HTR-8/SVneo (cell line): ENCODE measurements around the gene ZBTB39.
A peak's percentile ranks its signal among the peaks of the same experiment; 100 is the strongest.
"Not testable (repeated sequence)": the region's sequence is repeated elsewhere in the genome, so short reads cannot be mapped to it uniquely, and the experiment has no call there.

Experiments
- DNase-seq: peaks from one replicate; pipeline ENCODE4 v3.0.0; 2011; ENCODE audit warnings: low spot score, mixed read lengths; ENCODE audit not compliant: insufficient read length
- FAIRE-seq: peaks from 2 replicates; lab custom pipeline; 2011; peaks lifted over from hg19 to GRCh38; lab: Jason Lieb, UNC

Gene ZBTB39, protein sequence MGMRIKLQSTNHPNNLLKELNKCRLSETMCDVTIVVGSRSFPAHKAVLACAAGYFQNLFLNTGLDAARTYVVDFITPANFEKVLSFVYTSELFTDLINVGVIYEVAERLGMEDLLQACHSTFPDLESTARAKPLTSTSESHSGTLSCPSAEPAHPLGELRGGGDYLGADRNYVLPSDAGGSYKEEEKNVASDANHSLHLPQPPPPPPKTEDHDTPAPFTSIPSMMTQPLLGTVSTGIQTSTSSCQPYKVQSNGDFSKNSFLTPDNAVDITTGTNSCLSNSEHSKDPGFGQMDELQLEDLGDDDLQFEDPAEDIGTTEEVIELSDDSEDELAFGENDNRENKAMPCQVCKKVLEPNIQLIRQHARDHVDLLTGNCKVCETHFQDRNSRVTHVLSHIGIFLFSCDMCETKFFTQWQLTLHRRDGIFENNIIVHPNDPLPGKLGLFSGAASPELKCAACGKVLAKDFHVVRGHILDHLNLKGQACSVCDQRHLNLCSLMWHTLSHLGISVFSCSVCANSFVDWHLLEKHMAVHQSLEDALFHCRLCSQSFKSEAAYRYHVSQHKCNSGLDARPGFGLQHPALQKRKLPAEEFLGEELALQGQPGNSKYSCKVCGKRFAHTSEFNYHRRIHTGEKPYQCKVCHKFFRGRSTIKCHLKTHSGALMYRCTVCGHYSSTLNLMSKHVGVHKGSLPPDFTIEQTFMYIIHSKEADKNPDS

DNA sequence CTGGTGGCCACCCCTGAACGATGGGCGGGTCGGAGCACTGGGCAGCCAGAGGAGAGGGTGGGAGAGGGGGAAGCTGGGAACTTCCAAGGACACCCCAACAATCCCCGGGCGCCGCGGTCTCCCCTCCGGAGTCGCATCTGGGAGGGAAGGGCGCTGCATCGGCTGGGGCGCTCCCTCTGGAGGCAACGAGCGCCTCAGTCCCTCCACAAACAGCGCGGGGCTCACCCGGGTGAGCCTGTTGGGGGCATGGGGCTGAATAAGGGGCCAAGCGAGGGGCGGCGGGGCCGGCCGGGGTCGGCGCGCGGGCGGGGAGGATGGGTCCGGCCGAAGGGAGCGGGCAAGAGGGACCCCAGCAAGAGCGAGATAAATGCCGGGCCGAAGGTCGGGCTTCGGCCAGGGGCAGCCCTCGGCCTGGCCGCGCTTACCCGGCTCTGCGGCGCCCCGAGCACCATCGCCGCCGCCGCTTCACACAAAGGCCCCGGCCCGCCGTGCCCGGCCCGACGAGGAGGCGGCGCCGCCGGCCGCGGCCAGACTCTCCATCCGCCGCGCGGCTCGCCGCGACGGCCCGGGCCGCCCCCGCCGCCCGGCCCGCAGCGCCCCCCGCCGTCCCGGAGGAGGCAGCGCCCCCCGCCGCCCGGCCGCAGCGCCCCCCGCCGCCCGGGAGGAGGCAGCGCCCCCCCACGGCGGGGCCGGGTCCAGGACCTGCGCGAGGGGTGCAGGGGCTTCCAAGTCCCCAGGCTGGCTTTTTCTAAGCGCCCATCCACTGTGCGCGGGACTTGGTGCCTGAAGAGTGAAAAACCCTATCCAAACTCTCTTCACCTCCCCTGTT, at the start of gene ZBTB39:
TSS of gene ZBTB39 (minus strand) at position 567 of the 829 bp plus-strand sequence. CDS start 1,629 bp downstream, outside the sequence.
- no peak for FAIRE-seq
- DNase-seq: peak; percentile 77

DNA sequence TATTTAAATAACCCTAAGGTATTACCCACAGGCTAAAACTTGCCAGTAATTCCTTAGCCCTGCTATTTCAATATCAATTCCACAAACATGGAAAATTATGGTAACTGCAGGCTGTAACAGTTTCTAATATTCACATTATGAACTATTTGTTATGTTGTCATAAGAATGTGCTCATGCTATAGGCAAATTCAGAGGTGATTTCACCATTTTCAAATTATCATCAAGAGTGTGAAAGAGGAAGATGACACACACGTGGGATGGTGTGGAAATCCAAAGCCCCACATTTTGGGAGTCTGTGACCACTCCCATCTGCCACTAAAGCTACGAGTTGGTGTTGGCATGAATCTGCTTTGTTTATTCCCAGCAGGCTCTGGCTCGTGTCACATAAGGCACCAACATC, 49.5 kb upstream of the ZBTB39 start:
- FAIRE-seq: no peak
- no peak for DNase-seq

DNA sequence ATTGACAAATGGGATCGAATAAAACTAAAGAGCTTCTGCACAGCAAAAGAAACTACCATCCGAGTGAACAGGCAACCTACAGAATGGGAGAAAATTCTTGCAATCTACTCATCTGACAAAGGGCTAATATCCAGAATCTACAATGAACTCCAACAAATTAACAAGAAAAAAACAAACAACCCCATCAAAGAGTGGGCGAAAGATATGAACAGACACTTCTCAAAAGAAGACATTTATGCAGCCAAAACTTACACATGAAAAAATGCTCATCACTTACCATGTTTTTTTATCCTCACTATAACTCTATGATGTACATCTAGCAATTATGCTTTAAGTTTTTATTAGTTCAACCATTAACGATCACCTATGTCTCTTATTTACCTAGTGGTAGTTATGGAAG, 47.6 kb upstream of the ZBTB39 start:
- DNase-seq, FAIRE-seq: not testable (repeated sequence)

DNA sequence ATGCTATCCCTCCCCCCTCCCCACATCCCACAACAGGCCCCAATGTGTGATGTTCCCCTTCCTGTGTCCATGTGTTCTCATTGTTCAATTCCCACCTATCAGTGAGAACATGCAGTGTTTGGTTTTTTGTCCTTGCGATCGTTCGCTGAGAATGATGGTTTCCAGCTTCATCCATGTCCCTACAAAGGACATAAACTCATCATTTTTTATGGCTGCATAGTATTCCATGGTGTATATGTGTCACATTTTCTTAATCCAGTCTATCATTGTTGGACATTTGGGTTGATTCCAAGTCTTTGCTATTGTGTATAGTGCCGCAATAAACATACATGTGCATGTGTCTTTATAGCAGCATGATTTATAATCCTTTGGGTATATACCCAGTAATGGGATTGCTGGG, 46.8 kb upstream of the ZBTB39 start:
- FAIRE-seq, DNase-seq: not testable (repeated sequence)

DNA sequence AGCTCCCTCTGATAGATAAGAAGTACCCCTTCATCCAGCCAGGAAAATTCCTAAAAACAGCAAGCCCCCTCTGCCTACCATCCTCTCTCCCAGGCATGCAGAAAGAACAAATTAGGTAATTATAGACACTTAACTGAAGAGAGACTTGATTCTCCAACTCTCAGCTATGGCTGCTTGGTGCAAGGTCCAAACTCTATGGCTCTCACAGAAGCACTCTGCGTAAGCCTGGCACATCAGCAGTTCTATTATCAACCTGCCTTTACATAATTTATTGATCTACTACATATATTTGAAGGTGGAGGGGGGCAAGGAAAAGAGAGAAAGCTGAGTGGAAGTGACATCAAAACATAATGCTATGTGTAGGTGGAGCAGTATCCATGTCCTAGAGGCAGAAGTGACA, 44.7 kb upstream of the ZBTB39 start:
- FAIRE-seq: no peak
- DNase-seq: no peak

DNA sequence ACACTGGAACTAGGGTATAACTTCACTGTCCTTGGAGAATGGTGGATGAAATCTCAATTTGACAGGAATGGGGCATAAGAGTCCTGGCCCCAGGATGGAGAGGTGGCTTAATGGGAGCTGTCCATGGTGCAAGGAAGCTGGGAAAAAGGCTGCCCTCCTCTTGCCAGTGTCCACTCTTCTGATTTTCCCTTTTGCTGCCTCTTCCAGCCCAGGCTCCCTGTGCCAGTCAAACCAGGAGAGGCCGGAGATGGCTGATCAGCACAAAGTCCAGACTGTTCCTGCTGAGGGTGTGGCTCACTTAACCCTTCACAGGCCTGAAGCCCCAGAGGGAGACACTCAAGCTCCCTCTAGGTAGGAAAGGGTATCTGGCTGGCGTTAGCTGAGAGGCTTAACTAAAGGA, 43.5 kb upstream of the ZBTB39 start, which contains the start of gene MYO1A:
TSS of gene MYO1A (minus strand) at position 240 of the 400 bp plus-strand sequence. CDS start 1,806 bp downstream, outside the sequence.
- FAIRE-seq: no peak
- peak; percentile 31 for DNase-seq

DNA sequence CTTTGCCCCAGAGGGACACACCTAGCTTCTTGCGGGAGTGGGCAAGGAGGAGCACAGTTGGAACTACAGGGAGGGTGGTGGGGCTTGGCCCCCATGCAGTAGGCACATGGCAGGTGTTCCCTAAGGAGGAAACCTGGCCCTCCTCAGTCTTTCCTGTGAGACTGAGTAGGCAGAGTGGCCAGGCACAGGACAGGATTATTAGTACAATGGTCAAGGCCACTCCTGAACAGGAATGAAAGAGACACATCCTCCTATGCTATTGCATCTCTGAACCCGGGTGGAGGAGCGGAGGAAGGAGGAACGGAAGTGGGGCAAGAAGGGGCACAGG, 42.7 kb upstream of the ZBTB39 start:
- FAIRE-seq: no peak

DNA sequence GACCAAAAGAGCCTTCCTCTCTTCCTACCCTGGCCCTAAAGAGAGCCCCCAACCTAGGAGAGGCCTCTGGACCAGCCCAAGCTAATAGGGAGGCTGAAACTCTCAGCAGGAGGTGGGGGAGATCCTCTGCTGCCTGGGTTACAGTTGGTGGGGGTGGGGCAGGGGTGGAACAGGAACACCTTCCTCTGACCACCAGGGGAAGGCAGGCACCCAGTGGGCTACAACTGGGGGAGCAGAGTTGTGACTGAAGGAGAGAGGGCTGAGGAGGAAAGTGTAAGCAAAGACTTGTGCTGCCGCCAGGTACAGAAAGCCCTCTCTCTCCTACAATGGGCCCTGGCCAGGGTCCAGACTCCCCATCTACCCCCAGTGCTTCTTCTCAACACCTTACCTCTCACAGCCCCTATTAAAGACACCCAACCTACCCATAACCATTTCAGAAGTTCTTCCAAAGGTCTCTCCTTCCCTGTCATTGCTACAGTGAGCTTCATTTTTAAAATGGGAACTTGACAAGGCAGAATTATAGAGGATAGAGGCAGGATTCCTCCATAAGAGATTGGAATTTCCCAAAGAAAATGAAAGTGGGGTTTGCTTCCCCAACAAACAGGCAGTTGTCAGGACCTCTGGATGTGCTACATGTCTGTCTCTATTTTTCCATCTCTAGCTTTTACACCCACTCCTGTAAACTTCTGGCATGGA, 42.2 kb upstream of the ZBTB39 start:
- DNase-seq (no peak), FAIRE-seq (peak; percentile 66)

More for the DNA sequence above, 42.7 kb upstream of the ZBTB39 start:
- no peak for DNase-seq

DNA sequence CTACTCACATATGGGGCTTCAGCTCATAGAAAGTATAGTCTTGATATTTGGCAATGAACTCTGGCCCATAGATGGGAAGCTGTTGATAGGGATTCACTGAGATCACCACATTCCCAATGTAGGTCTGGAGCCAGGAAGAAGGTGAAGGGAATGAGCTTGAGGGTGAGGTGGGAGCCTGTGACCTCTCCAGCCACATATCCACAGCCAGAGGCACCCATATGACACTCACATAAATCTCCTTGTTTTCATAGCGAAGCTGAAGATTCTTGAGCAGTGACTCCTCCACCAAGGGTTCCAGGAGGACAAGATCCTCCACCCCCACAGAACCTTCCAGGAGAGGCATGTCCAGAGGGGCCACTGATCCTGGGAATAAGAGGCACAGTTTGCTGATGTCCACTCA, 41.6 kb upstream of the ZBTB39 start:
- peak; percentile 71 for DNase-seq
- peak; percentile 38 for FAIRE-seq

DNA sequence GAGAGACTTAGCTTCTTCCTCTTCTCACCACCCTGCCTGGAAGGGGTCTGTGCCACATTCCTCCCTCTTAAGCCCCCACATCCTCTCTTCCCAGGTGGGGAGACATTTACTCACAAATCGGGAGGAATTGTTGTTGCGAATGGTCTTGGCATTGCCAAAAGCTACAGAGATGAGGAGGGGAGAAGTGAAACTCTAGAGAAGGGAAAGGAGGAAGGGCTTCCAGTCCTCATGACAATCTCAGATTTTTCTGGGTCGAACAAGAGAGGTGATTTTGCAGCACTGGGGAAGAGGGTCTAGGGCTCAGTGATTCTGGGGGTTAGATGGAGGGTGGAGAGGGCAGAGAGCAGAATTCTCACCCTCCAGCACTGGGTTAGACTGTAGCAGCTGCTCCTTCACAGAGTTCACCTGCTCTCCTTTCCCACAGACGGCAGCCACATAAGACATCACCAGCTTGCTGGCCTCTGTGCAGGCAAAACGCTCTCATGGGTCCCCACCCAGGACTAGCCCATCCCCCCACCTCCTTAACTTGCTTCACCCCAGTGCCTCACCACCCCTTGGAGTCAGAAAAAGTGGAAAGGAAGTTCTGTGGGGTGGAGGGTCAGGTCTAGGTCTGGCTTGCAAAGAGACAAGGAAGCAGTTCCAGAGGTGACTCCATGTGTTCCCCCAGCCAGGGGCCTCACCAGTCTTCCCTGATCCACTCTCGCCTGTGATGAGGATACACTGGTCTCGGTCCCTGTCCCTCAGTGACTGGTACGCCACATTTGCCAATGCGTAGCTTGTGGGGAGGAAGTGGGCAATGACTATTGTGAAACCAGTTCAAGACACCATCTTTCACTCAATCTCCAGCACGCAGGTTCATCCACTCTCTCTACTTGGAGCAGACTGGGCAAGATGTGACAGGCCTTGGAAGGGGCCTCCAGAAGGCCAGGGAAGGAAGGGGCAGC, 40.9 kb upstream of the ZBTB39 start:
- DNase-seq (no peak), FAIRE-seq (no peak)

DNA sequence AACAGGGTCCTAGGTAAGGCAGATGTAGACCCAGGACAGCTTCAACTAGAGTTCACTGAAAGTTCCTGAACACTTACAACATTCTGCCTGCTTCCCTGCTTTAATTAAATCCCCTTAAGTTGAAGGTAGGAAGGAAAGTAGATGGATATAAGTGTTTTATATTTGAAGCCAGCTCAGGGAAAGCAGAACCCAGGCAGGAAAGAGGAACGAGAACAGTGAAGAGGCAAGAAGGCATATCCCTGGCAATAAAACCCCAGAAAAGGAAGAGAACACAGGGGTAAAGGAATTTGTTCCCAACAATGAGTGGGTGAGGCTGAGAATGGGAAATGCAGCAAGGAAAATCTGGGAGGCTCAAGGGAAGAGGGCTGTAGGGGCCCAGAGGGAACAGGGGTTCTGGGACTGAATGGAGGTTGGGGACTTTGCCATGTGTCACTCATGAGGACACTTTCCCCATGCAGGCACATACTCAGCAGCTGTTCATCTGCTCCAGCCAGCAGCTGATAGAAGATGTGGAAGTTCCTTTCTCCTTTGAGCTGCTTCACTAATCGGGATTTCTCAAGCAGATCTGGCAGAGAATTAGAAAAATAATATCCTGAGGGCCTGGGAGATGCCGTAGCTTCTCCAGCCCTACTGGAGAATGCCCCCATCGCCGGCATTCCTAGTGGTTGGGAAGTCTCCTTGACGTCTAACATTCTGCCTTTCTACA, 39.9 kb upstream of the ZBTB39 start:
- peak; percentile 26 for FAIRE-seq
- DNase-seq: no peak

DNA sequence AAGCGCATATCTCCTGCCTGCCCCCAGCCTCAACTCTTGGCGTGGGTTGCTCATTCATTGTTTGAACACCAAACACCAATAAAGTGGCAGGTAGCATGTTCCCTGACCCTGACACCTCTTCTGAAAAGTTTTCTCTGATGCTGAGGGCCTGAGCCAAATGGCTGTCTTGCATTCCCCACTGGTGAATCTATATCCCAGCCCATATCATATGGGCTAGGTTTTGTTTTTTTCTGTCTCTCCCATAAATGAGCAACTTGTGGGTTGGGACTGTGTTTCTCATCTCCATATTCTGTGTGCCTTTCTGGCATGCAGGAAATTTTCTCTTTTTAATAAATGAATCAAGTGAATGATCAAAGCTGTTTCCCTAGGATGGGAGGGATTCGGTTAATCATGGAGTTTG, 38.5 kb upstream of the ZBTB39 start:
- DNase-seq: no peak
- no peak for FAIRE-seq

DNA sequence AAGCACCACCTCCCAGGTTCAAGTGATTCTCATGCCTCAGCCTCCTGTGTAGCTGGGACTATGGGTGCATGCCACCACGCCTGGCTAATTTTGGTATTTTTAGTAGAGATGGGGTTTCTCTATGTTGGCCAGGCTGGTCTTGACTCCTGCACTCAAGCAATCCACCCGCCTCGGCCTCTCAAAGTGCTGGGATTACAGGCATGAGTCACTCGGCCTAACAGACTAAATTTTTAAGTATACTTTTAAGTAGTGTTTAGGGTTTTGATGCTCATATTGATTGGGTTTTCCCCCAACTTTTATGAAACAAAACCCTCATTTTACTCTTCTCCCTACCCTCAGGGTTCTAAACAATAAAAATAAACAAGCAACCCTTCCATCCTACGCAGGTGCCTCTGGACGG, 38.1 kb upstream of the ZBTB39 start:
- FAIRE-seq (no peak), DNase-seq (no peak)

DNA sequence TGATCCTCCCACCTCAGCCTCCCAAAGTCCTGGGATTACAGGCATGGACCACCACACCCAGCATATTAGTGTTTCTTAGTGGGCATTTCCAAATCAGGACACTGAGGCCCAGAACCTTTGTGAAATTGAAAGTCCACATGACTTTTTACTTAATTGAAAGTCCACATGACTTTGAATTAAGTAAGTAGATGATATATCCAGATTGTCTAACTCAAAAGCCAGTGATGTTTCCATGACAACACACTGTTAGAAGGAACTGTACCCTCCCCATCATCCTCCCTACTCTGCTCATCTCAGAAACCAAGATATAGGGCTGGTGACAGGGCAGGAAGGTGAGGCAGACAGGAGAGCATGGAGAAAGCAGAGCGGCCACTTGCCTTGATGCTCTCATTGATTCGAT, 36.3 kb upstream of the ZBTB39 start:
- FAIRE-seq: no peak

DNA sequence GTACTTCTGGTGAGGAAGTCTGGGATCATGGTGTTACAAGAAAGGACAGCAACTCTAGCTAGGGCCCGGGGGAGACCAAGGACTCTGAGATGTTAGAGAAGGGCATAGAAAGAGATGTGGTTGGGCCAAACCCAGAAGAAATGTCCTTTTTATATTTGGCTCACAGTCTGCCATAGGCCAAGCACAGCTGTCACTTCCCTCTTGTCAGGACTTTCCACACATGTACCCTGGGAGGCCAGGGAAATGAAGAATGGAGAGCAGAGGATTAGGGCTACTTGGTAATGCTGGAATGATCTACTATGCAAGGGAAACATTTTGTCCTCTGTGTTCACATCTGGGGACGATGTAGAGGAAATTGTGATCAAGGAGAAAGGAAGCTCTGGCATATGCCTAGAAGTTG, 34.4 kb upstream of the ZBTB39 start:
- FAIRE-seq (no peak), DNase-seq (no peak)

More for the DNA sequence above, 36.3 kb upstream of the ZBTB39 start:
- DNase-seq: no peak

DNA sequence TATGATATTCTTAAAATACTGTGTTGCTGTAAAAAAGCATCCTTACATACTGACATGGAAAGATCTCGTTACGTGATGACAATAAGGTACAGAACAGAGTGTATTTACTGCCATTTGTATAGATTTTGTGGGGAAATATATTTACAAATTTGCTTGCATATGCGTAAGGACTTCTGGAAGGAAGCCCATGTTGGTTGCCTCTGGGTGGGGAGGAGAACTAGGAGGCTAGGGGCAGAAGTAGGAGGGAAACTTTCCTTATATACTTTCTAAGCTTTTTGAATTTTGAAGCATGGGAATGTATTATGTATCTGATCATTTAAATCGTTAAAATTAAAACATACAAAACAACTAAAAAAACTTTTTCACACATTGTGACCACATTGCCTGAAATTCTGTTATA, 33.9 kb upstream of the ZBTB39 start:
- FAIRE-seq (no peak), DNase-seq (no peak)

DNA sequence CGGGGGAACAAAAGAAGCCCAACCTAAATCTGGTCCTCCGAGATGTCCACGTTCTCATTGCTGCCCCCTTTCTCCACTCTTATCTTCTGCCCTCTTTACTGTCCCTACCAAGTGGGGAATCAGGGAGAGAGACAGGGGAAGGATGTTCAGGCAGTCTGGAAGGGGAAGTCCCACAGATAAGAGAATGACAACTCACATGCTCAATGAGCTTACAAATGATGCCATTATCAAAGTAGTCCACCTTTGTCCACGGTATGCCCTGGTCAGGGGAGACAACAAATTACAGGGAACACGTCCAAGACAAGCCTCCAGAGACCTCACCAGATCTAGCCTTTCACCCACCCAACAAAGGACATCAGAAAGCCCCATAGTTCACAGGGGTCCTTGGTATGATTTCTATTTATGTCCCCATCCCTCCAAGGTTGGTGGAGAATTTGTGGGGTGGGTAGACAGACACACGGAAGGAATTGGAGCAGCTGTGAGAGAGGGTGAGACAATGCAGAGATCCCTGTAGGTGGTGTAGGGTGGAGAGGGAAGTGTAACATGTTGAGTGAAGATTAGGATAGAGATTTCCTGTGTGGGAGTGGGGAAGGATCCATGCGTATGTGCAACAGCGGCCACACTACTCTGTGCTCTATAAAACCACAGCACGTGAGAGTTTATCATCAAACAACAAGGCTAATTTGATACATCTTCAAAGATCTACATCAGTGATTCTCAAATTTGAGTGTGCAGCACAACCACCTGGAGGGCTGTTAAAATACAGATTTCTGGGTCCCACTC, 32.9 kb upstream of the ZBTB39 start:
- DNase-seq: no peak
- no peak for FAIRE-seq

DNA sequence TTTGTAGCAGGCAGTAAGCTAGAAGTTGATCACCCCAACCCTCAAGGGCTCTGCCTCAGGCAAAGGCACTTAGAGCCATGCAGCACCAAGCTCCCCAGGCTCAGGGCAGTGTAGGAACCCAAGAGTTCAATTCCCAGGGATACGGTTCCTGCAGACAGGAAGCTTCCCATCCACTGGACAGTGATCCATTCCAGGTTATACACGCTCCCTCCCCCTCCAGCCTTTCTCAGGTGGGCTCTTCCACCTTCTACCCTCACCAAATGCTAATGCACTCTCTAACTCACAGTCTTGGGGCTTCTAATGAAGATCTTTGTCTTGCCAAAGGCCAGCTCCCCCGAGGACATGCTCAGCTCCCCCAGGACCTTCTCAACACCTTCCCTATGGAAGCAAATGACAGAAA, 30.9 kb upstream of the ZBTB39 start:
- FAIRE-seq (no peak), DNase-seq (no peak)
